T-cell (primary cell): ENCODE data around the gene KCTD13. TPM values are rescaled to one million over a fixed set of nuclear protein-coding genes. Genes with fewer than 3 reads are reported as not detected.

Experiments
- ATAC-seq, 4 experiments: fragments of 200-7000 bp in 3 of 4; fragments of 150-1000 bp in 1 of 4; cut with Tn5 transposase; replicated peaks in 1 of 4; 1 replicate in 3 of 4; 2 replicates in 1 of 4; pipeline ENCODE4 v1.10.0; 2021; ENCODE audit warnings: moderate library complexity in 3 of 4, mild to moderate bottlenecking in 2 of 4, moderate number of reproducible peaks in 1 of 4
- CTCF ChIA-PET, 2 donors: fragments of 300-600 bp; sonication (Branson Sonifier 250); formaldehyde crosslinking; loops; one replicate each; lab custom pipeline; 2022; ENCODE audit warnings: antibody characterized with exemption in 2 of 2; lab: Charles Lee
- POLR2A ChIA-PET, 2 donors: fragments of 300-600 bp; sonication (Branson Sonifier 250); formaldehyde crosslinking; loops; one replicate each; lab custom pipeline; 2022; ENCODE audit warnings: antibody characterized with exemption in 2 of 2; lab: Charles Lee
- DNase-seq, 35 experiments: peaks; one replicate each; pipeline versions ENCODE4 v3.0.0 to v3.0.0-alpha.2; 2013 to 2023
- H3K27ac ChIP-seq: one replicate; pipeline ENCODE4 v1.5.1; 2013; ENCODE audit warnings: low read length
- H3K27me3 ChIP-seq, 2 experiments: replicated peaks in 1 of 2; 1 replicate in 1 of 2; 2 replicates in 1 of 2; pipeline versions ENCODE4 v1.6.1 to v1.7.0; 2013; ENCODE audit warnings: low read length in 1 of 2, mixed read lengths in 1 of 2; ENCODE audit not compliant: control insufficient read depth in 2 of 2, insufficient read depth in 2 of 2; ENCODE audit errors: extremely low read depth in 1 of 2
- H3K36me3 ChIP-seq, 2 donors: 1 replicate in 1 of 2; 2 replicates in 1 of 2; pipeline versions ENCODE4 v1.6.1 to v1.7.0; 2013; ENCODE audit warnings: low read length in 1 of 2; ENCODE audit not compliant: control insufficient read depth in 2 of 2, insufficient read depth in 1 of 2; ENCODE audit errors: extremely low read depth in 1 of 2
- H3K4me1 ChIP-seq, 2 experiments: 1 replicate in 1 of 2; 2 replicates in 1 of 2; pipeline versions ENCODE4 v1.6.1 to v1.7.0; 2013; ENCODE audit warnings: low read length in 2 of 2, mixed read lengths in 1 of 2; ENCODE audit not compliant: insufficient read depth in 2 of 2, control insufficient read depth in 1 of 2; ENCODE audit errors: extremely low read depth in 1 of 2
- H3K4me3 ChIP-seq, 2 donors: 1 replicate in 1 of 2; 2 replicates in 1 of 2; pipeline versions ENCODE4 v1.5.1 to v1.7.0; 2013; ENCODE audit warnings: mild to moderate bottlenecking in 2 of 2, low read length in 1 of 2, moderate library complexity in 1 of 2; ENCODE audit not compliant: control insufficient read depth in 1 of 2; ENCODE audit errors: extremely low read depth in 1 of 2
- H3K9me3 ChIP-seq: 2 replicates; pipeline ENCODE4 v1.7.0; 2013
- H3K27ac Mint-ChIP-seq, 2 donors: one replicate each; pipeline ENCODE4 v1.8.0; 2020 to 2021; ENCODE audit warnings: mild to moderate bottlenecking in 2 of 2, mixed read lengths in 2 of 2
- H3K27me3 Mint-ChIP-seq, 2 donors: one replicate each; pipeline ENCODE4 v1.8.0; 2021 to 2022; ENCODE audit warnings: mixed read lengths in 2 of 2
- H3K36me3 Mint-ChIP-seq: one replicate; pipeline ENCODE4 v1.8.0; 2021; ENCODE audit warnings: mixed read lengths
- H3K4me1 Mint-ChIP-seq, 3 donors: one replicate each; pipeline ENCODE4 v1.8.0; 2020 to 2022; ENCODE audit warnings: mixed read lengths in 3 of 3, mild to moderate bottlenecking in 1 of 3
- H3K4me3 Mint-ChIP-seq, 3 donors: one replicate each; pipeline ENCODE4 v1.8.0; 2020 to 2022; ENCODE audit warnings: mild to moderate bottlenecking in 3 of 3, mixed read lengths in 3 of 3, moderate library complexity in 3 of 3
- H3K9me3 Mint-ChIP-seq, 3 donors: one replicate each; pipeline ENCODE4 v1.8.0; 2020 to 2022; ENCODE audit warnings: mixed read lengths in 3 of 3
- WGBS: methylation state at CpG from one replicate; pipeline ENCODE4 v1.1.5; 2013; ENCODE audit warnings: missing lambda C conversion rate; ENCODE audit not compliant: insufficient coverage; 5-methylcytosine and 5-hydroxymethylcytosine counted together
- total RNA-seq, 35 experiments: library from RNA in 6 of 35; stranded (reverse) in 6 of 35; fragments of 120-200 nt in 1 of 35; gene quantifications; one replicate each; pipeline versions ENCODE4 v1.2.1 to v1.2.4 and lab custom pipeline; 2013 to 2026

Gene KCTD13
- total RNA-seq, 5 donors from 2014 or later (not counting 1 experiment from before 2014, with no cell fraction given): 48.4 to 87.3 (median 79.1) TPM

DNA sequence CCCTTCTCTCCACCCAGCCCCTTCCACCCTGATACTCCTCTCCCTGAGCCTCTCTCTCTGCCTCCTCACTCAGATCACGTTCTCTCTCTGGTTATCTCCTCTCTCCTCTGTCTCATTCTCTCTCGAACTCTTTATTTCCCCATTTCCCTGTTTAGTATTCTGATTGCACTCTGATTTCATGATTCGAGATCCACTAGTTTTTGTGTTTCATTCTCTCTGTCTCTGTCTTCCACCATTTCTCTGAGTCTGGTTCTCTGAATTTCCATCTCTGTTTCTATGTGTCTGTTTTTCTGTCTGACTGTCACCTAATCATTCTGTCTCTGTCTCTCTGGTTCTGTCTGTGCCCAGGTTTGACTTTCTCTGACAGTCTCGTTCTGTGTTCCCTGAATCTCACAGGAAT is 28.7 kb downstream of the KCTD13 start:
- H3K4me3 ChIP-seq: no peak overlapping the region
- Mint-ChIP-seq H3K4me3 (no peak overlapping the region), H3K36me3 (no peaks in the 10 kb centered on the region), H3K9me3 (no peaks in the 10 kb centered on the region), H3K27ac (no peak overlapping the region), H3K4me1 (peaks cover 6 to 15% (median 8%) of the 10 kb centered on the region in 3 donors), H3K27me3 (peaks cover 29 to 37% of the 10 kb centered on the region in 2 donors)
- H3K36me3 ChIP-seq: no peaks in the 10 kb centered on the region
- H3K27me3 ChIP-seq: peaks cover 4 to 62% of the 10 kb centered on the region in 2 experiments
- ChIA-PET POLR2A (interaction anchor here in 1 of 2 donors (0.7 kb wide), 1 partner anchor 100 kb away, joined by 3 read pairs; no protein-coding TSS in a partner anchor), CTCF (no interaction called here)
- H3K4me1 ChIP-seq: peaks cover 0 to 21% of the 10 kb centered on the region in 2 experiments
- H3K27ac ChIP-seq: no peak overlapping the region
- DNase-seq (no peak), ATAC-seq (no peak)
- no peaks in the 10 kb centered on the region for H3K9me3 ChIP-seq
- 44% methylated on average over 3 of the region's 4 CpGs for WGBS

- Histone ChIP-seq H3K36me3 (no peaks in the 10 kb centered on the region), H3K4me3 (no peak overlapping the region), H3K4me1 (peaks cover 0 to 21% of the 10 kb centered on the region in 2 experiments), H3K27me3 (peaks cover 4 to 62% of the 10 kb centered on the region in 2 experiments), H3K9me3 (no peaks in the 10 kb centered on the region), H3K27ac (no peak overlapping the region)
- Mint-ChIP-seq H3K36me3 (no peaks in the 10 kb centered on the region), H3K9me3 (no peaks in the 10 kb centered on the region), H3K27ac (no peak overlapping the region), H3K4me1 (peaks cover 6 to 15% (median 8%) of the 10 kb centered on the region in 3 donors), H3K4me3 (no peak overlapping the region), H3K27me3 (peaks cover 29 to 36% of the 10 kb centered on the region in 2 donors)
- CTCF ChIA-PET: no interaction called here
- 44% methylated on average over 5 of the region's 15 CpGs for WGBS
- ATAC-seq: no peak
- DNase-seq: no peak
- POLR2A ChIA-PET: no interaction called here
Observed at GRCh38 chr16:29896841-29897240, 29.2 kb downstream of the KCTD13 start.

- DNase-seq (no peak), ATAC-seq (no peak)
- Mint-ChIP-seq H3K9me3 (no peaks in the 10 kb centered on the region), H3K4me3 (no peak overlapping the region), H3K36me3 (no peaks in the 10 kb centered on the region), H3K27ac (no peak overlapping the region), H3K4me1 (peaks cover 0 to 8% (median 3%) of the 10 kb centered on the region in 3 donors), H3K27me3 (peaks cover 29 to 32% of the 10 kb centered on the region in 2 donors)
- CTCF ChIA-PET: no interaction called here
- Histone ChIP-seq H3K4me3 (no peak overlapping the region), H3K9me3 (no peaks in the 10 kb centered on the region), H3K27me3 (peaks cover 4 to 41% of the 10 kb centered on the region in 2 experiments), H3K27ac (no peak overlapping the region), H3K4me1 (peaks cover 0 to 7% of the 10 kb centered on the region in 2 experiments), H3K36me3 (no peaks in the 10 kb centered on the region)
- POLR2A ChIA-PET: interaction anchor here in 1 of 2 donors (0.6 kb wide), 1 partner anchor 216 kb away, joined by 3 read pairs; no protein-coding TSS in a partner anchor
- 69% methylated on average over 2 of the region's 4 CpGs for WGBS
Observed at GRCh38 chr16:29894352-29894751, 31.7 kb downstream of the KCTD13 start.

DNA sequence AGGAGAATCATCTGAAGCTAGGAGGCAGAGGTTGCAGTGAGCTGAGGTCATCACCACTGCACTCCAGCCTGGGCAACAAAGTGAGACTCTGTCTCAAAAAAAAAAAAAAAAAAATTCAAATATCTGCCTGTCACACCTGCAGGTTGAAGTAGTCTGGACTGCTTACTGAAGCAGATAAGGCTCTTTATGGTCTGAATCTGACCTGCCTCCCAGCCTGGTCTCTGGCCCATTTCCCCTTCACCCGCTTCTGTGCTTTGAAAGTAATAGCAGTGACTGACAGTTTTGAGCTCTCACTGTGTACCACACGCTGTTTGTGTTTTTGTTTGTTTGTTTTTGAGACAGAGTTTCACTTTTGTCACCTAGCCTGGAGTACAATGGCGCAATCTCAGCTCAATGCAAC is 32.5 kb downstream of the KCTD13 start:
- H3K9me3 ChIP-seq: no peaks in the 10 kb centered on the region
- Mint-ChIP-seq H3K9me3 (no peaks in the 10 kb centered on the region), H3K4me3 (no peak overlapping the region), H3K36me3 (no peaks in the 10 kb centered on the region), H3K27me3 (peaks cover 24 to 26% of the 10 kb centered on the region in 2 donors), H3K4me1 (peaks cover 0 to 5% (median 2%) of the 10 kb centered on the region in 3 donors), H3K27ac (no peak overlapping the region)
- ATAC-seq (no peak), DNase-seq (no peak)
- WGBS: no CpG with 5 or more reads among the region's 3 CpGs
- H3K4me1 ChIP-seq: no peaks in the 10 kb centered on the region
- H3K36me3 ChIP-seq: no peaks in the 10 kb centered on the region
- H3K4me3 ChIP-seq: no peak overlapping the region
- no peak overlapping the region for H3K27ac ChIP-seq
- ChIA-PET CTCF (no interaction called here), POLR2A (no interaction called here)
- peaks cover 3 to 35% of the 10 kb centered on the region in 2 experiments for H3K27me3 ChIP-seq

GRCh38 chr16:29892458-29892813 is 33.6 kb downstream of the KCTD13 start:
- Mint-ChIP-seq H3K4me3 (no peak overlapping the region), H3K4me1 (no peaks in the 10 kb centered on the region), H3K36me3 (no peaks in the 10 kb centered on the region), H3K9me3 (no peaks in the 10 kb centered on the region), H3K27ac (no peak overlapping the region), H3K27me3 (peaks cover 13 to 15% of the 10 kb centered on the region in 2 donors)
- WGBS: 96% methylated on average over 4 of the region's 6 CpGs
- Histone ChIP-seq H3K27ac (no peak overlapping the region), H3K36me3 (no peaks in the 10 kb centered on the region), H3K27me3 (peaks cover 0 to 33% of the 10 kb centered on the region in 2 experiments), H3K4me3 (no peak overlapping the region), H3K9me3 (no peaks in the 10 kb centered on the region), H3K4me1 (no peaks in the 10 kb centered on the region)
- ATAC-seq: no peak
- POLR2A ChIA-PET: no interaction called here
- CTCF ChIA-PET: no interaction called here
- DNase-seq: no peak

- no peaks in the 10 kb centered on the region for H3K36me3 ChIP-seq
- H3K4me3 ChIP-seq: no peak overlapping the region
- H3K4me3 Mint-ChIP-seq: no peak overlapping the region
- no peak overlapping the region for H3K27ac ChIP-seq
- H3K27ac Mint-ChIP-seq: no peak overlapping the region
- H3K27me3 Mint-ChIP-seq: peaks cover 8 to 12% of the 10 kb centered on the region in 2 donors
- peaks cover 0 to 30% of the 10 kb centered on the region in 2 experiments for H3K27me3 ChIP-seq
- ATAC-seq (no peak), DNase-seq (no peak)
- 90% methylated on average over 7 of the region's 10 CpGs for WGBS
- H3K4me1 ChIP-seq: no peaks in the 10 kb centered on the region
- no peaks in the 10 kb centered on the region for H3K36me3 Mint-ChIP-seq
- H3K9me3 ChIP-seq: no peaks in the 10 kb centered on the region
- ChIA-PET CTCF (interaction anchor here in 1 of 2 donors (0.6 kb wide), 1 partner anchor 82 kb away, joined by 3 read pairs; the partner anchor contains the start of gene TAOK2), POLR2A (no interaction called here)
- no peaks in the 10 kb centered on the region for H3K4me1 Mint-ChIP-seq
- H3K9me3 Mint-ChIP-seq: no peaks in the 10 kb centered on the region
Observed at GRCh38 chr16:29891525-29892457, 34.2 kb downstream of the KCTD13 start.
